Right kidney (tissue), 1 donor: ENCODE data around the gene TXNDC16.

Source experiments
- DNase-seq: peaks from one replicate; pipeline ENCODE4 v3.0.0-alpha.2; 2016

The TXNDC16 gene

DNA sequence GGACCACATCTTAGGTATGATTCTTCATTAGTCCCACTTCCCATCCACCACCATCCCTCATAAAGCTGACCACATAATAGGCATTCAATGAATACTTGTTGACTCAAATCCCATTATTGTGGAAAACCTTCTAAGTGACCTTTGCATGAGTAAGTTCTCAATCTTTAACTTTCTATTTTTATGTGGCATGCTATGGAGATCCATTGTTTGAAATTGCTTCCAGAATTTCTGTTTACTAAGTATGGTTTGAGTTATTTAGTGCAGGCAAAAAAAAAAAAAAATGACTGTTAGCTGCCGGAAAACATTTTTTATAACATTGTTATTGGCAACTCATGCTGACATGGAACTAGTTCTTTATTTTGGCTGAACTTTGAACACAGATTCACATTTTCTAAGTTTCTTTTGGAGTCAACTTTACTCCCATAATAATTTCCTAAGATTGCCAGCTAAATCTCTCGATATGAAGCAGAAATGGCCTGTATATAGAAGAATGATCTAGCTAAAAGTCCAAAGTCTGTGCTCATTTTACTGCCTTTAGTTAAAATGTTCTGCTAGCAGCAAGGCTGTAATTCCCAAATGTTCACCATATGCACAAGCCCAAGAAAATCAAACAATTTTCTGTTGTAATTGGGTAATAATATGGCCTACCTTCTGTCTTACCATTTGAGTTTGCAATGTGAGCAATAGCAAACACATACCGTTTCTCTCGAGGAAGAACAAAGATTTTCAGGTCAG is 160.3 kb downstream of the TXNDC16 start:
- no peak for DNase-seq
